HepG2 (cell line): Measurements from ENCODE around the gene FOXD2. TPM values are rescaled to one million over a fixed set of nuclear protein-coding genes. Genes with fewer than 3 reads are reported as not detected.

ENCODE experiments used
- ATAC-seq: fragments of 200-7000 bp; cut with Tn5 transposase; 3 replicates; pipeline ENCODE4 v1.9.1; 2020; ENCODE audit warnings: mild to moderate bottlenecking, moderate library complexity
- BruUV-seq: library from RNA; stranded (reverse); fragments of 400-500 nt; replicated peaks from 2 replicates; lab custom pipeline; 2021; lab: Mats Ljungman, UMichigan
- CTCF ChIA-PET: fragments of 300-600 bp; formaldehyde crosslinking; extraction: SDS; loops from one replicate; lab custom pipeline; 2021; ENCODE audit warnings: low total read pairs, inconsistent platforms, low intra/inter-chr PET ratio; lab: Yijun Ruan, JAX
- POLR2A ChIA-PET: fragments of 350-600 bp; sonication (Branson Sonifier 250); formaldehyde crosslinking; loops from one replicate; lab custom pipeline; 2020; ENCODE audit warnings: antibody characterized with exemption, inconsistent platforms; lab: Yijun Ruan, JAX
- DNase-seq: peaks from one replicate; pipeline ENCODE4 v3.0.0-alpha.2; 2015; ENCODE audit warnings: low spot score
- FAIRE-seq: peaks from 3 replicates; lab custom pipeline; 2011; peaks lifted over from hg19 to GRCh38; lab: Jason Lieb, UNC
- H2AFZ ChIP-seq: one replicate; pipeline ENCODE4 v1.6.1; 2011; ENCODE audit warnings: low read length, inconsistent platforms
- H3K27ac ChIP-seq: fragments of 300-600 bp; 3 replicates; pipeline ENCODE4 v1.8.0; 2011; ENCODE audit warnings: mixed run types, mild to moderate bottlenecking, mixed read lengths, low read length, inconsistent platforms; ENCODE audit not compliant: insufficient read depth; ENCODE audit errors: extremely low read length
- H3K27me3 ChIP-seq, 2 experiments: fragments of 200-600 bp in 1 of 2; 2 replicates in 1 of 2; 3 replicates in 1 of 2; pipeline versions ENCODE4 v1.6.0 to v1.8.0; 2011; ENCODE audit warnings: low read length in 2 of 2, mild to moderate bottlenecking in 2 of 2, moderate library complexity in 2 of 2, inconsistent platforms in 1 of 2; ENCODE audit not compliant: insufficient read depth in 2 of 2, control insufficient read depth in 1 of 2
- H3K36me3 ChIP-seq, 2 experiments: fragments of 200-600 bp in 1 of 2; replicated peaks in 1 of 2; 2 replicates in 1 of 2; 3 replicates in 1 of 2; pipeline versions ENCODE4 v1.5.1 to v1.8.0; 2011; ENCODE audit warnings: low read length in 2 of 2, inconsistent platforms in 1 of 2; ENCODE audit not compliant: insufficient read depth in 2 of 2, control insufficient read depth in 1 of 2
- H3K4me1 ChIP-seq: 2 replicates; pipeline ENCODE4 v1.5.1; 2012; ENCODE audit warnings: low read length, inconsistent platforms; ENCODE audit not compliant: insufficient read depth
- H3K4me2 ChIP-seq: 2 replicates; pipeline ENCODE4 v1.6.0; 2011; ENCODE audit warnings: low read depth, low read length, inconsistent platforms
- H3K4me3 ChIP-seq, 3 experiments: fragments of 200-600 bp in 1 of 3; sonication (generic), shearing (Covaris generic) in 1 of 3; replicated peaks in 1 of 3; 2 replicates each; pipeline ENCODE4 v1.5.1; 2011 to 2016; ENCODE audit warnings: low read length in 3 of 3, inconsistent platforms in 2 of 3, low read depth in 2 of 3, mild to moderate bottlenecking in 2 of 3, control low read depth in 1 of 3, mixed read lengths in 1 of 3; ENCODE audit not compliant: insufficient read depth in 1 of 3
- H3K79me2 ChIP-seq: one replicate; pipeline ENCODE4 v1.6.1; 2011; ENCODE audit warnings: low read length, inconsistent platforms; ENCODE audit not compliant: insufficient read depth
- H3K9ac ChIP-seq: 2 replicates; pipeline ENCODE4 v1.6.0; 2011; ENCODE audit warnings: mild to moderate bottlenecking, low read depth, low read length, inconsistent platforms; ENCODE audit not compliant: insufficient read depth
- H3K9me3 ChIP-seq: 2 replicates; pipeline ENCODE4 v1.5.1; 2012; ENCODE audit warnings: mild to moderate bottlenecking, low read length
- H4K20me1 ChIP-seq: 2 replicates; pipeline ENCODE4 v1.6.0; 2011; ENCODE audit warnings: inconsistent platforms, mild to moderate bottlenecking, low read length, moderate library complexity; ENCODE audit not compliant: insufficient read depth
- CHCHD3 ChIP-seq: sonication (generic); formaldehyde crosslinking; IDR thresholded peaks from 2 replicates; pipeline ENCODE4 v1.8.0; 2022; ENCODE audit warnings: mild to moderate bottlenecking, missing genetic modification reagents, moderate library complexity
- E2F5 ChIP-seq: sonication (generic); formaldehyde crosslinking; conservative IDR thresholded peaks from 2 replicates; pipeline ENCODE4 v1.4.0; 2020; ENCODE audit warnings: missing genetic modification reagents
- GATA4 ChIP-seq: sonication (generic); IDR thresholded peaks from 2 replicates; pipeline ENCODE4 v1.6.1; 2016; ENCODE audit warnings: antibody characterized with exemption, low read depth, borderline replicate concordance
- HMGXB4 ChIP-seq, 2 experiments: sonication (generic) in 1 of 2; formaldehyde crosslinking in 1 of 2; IDR thresholded peaks; 2 replicates each; pipeline versions ENCODE4 v1.4.0 to v1.6.1; 2018 to 2020; ENCODE audit warnings: missing genetic modification reagents in 2 of 2, borderline replicate concordance in 1 of 2, low read depth in 1 of 2, mild to moderate bottlenecking in 1 of 2, missing biosample characterization in 1 of 2
- HNRNPK ChIP-seq: fragments of 200-400 bp; formaldehyde crosslinking; IDR thresholded peaks from 2 replicates; pipeline ENCODE4 v1.6.1; 2018; ENCODE audit warnings: low read length, low read depth, moderate library complexity, mild to moderate bottlenecking; ENCODE audit not compliant: poor library complexity, severe bottlenecking
- KLF13 ChIP-seq: sonication (generic); formaldehyde crosslinking; IDR thresholded peaks from 2 replicates; pipeline ENCODE4 v1.4.0; 2020; ENCODE audit warnings: mild to moderate bottlenecking, missing genetic modification reagents
- KLF6 ChIP-seq: IDR thresholded peaks from 2 replicates; pipeline ENCODE4 v1.8.0; 2016; ENCODE audit warnings: missing biosample characterization, missing genetic modification reagents
- PHF21A ChIP-seq: sonication (generic); formaldehyde crosslinking; IDR thresholded peaks from 2 replicates; pipeline ENCODE4 v1.5.0; 2020; ENCODE audit warnings: mild to moderate bottlenecking, missing genetic modification reagents
- PRDM10 ChIP-seq: sonication (generic); formaldehyde crosslinking; IDR thresholded peaks from 2 replicates; pipeline ENCODE4 v1.4.0; 2020; ENCODE audit warnings: low read depth, missing genetic modification reagents
- RXRB ChIP-seq: IDR thresholded peaks from 2 replicates; pipeline ENCODE4 v1.6.1; 2016; ENCODE audit warnings: borderline replicate concordance, missing genetic modification reagents, missing compliant biosample characterization
- THAP11 ChIP-seq: IDR thresholded peaks from 2 replicates; pipeline ENCODE4 v1.6.1; 2016; ENCODE audit warnings: missing biosample characterization, missing genetic modification reagents
- THRA ChIP-seq: sonication (generic); formaldehyde crosslinking; IDR thresholded peaks from 2 replicates; pipeline ENCODE4 v1.4.0; 2020; ENCODE audit warnings: missing genetic modification reagents, borderline replicate concordance
- ZNF354B ChIP-seq: sonication (generic); formaldehyde crosslinking; IDR thresholded peaks from 2 replicates; pipeline ENCODE4 v1.8.0; 2022; ENCODE audit warnings: mild to moderate bottlenecking, missing genetic modification reagents
- WGBS: methylation state at CpG from one replicate; pipeline ENCODE4 v1.1.6; 2017; ENCODE audit warnings: low lambda C conversion rate; 5-methylcytosine and 5-hydroxymethylcytosine counted together
- in situ Hi-C: cut with HindIII; loops from 2 replicates; pipeline ENCODE4 v1.10.0; 2017; ENCODE audit warnings: low pct_unique_long_range_greater_than_20kb; ENCODE audit not compliant: extremely low pct_ligation_motif_present
- intact Hi-C: fragments of 100-400 bp; cut with micrococcal nuclease; formaldehyde crosslinking; loops from one replicate; pipeline ENCODE4 v1.10.0; 2022; ENCODE audit not compliant: unreplicated experiment
- polyA plus RNA-seq, 8 experiments: library from polyadenylated mRNA; depleted of rRNA in 3 of 8; stranded (reverse) in 7 of 8; unstranded in 1 of 8; fragments of >200 nt; fragmentation: Illumina TruSeq in 4 of 8; extraction: Trizol in 4 of 8; gene quantifications; 2 replicates each; pipeline versions ENCODE4 v1.2.1 to v1.2.3, GENCODE V29; 2011 to 2016; ENCODE audit warnings: low read depth in 4 of 8, missing spikeins in 1 of 8, mixed read lengths in 1 of 8; ENCODE audit not compliant: insufficient read depth in 1 of 8
- total RNA-seq, 5 experiments: library from RNA; depleted of rRNA; stranded (reverse); fragments of >200 nt; fragmentation: Illumina TruSeq; extraction: Trizol; gene quantifications; 2 replicates each; pipeline ENCODE4 v1.2.3, GENCODE V29; 2016; ENCODE audit warnings: low read depth in 1 of 5

FOXD2 gene
- total and polyA plus RNA-seq, 2 of the 13 experiments (the other 11 are each of a cell fraction or from before 2014, with no cell fraction given), result 0.01 to 0.09 TPM

GRCh38 chr1:47471163-47471562 lies 33.3 kb downstream of the FOXD2 start:
- H3K4me1 ChIP-seq, result no peaks in the 10 kb centered on the region
- no peaks in the 10 kb centered on the region for H3K36me3 ChIP-seq
- CTCF ChIA-PET, result no interaction called here
- H3K4me3 ChIP-seq, result no peak overlapping the region
- ATAC-seq (no peak), FAIRE-seq (no peak)
- H3K27me3 ChIP-seq, result peaks cover 5 to 78% of the 10 kb centered on the region in 2 experiments; a peak in 4 of 5 replicates
- H3K4me2 ChIP-seq, result no peak overlapping the region
- H3K9me3 ChIP-seq, result no peaks in the 10 kb centered on the region
- POLR2A ChIA-PET, result no interaction called here
- intact Hi-C loops (no loop called here), in situ Hi-C loops (no loop called here)
- BruUV-seq, result no TSS peak
- peaks cover 23% of the 10 kb centered on the region for H4K20me1 ChIP-seq
- no peak overlapping the region for H3K9ac ChIP-seq
- H2AFZ ChIP-seq, result no peak overlapping the region
- WGBS, result 70% methylated on average over 5 of the region's 5 CpGs
- no peak for TF ChIP-seq HNRNPK
- TF ChIP-seq THAP11 (CRISPR knock-in tag), result no peak
- no peak for TF ChIP-seq CHCHD3 (CRISPR knock-in tag)
- TF ChIP-seq GATA4, result no peak
- TF ChIP-seq THRA, result no peak
- no peak for TF ChIP-seq PHF21A (CRISPR knock-in tag)
- TF ChIP-seq ZNF354B (CRISPR knock-in tag), result no peak
- no peak for TF ChIP-seq RXRB (CRISPR knock-in tag)
- no peak for TF ChIP-seq PRDM10
- TF ChIP-seq HMGXB4 (CRISPR knock-in tag; IDR thresholded peaks at IDR 0.05; ENCODE audit: borderline replicate concordance in 1 of 2, low read depth in 1 of 2), result no peak
- no peak for TF ChIP-seq E2F5
- no peak for TF ChIP-seq KLF6
- TF ChIP-seq KLF13 (CRISPR knock-in tag), result no peak
- TF ChIP-seq, all 625 proteins: peak for 0
- no peak for DNase-seq
- Histone ChIP-seq H3K27ac (no peak overlapping the region), H3K79me2 (no peaks in the 10 kb centered on the region)
